GM18870 (cell line): ENCODE results near the gene MFAP2.

Experiments used
- ATAC-seq: cut with Tn5 transposase; IDR thresholded peaks from one replicate; pipeline ENCODE4 v1.9.1; 2021; ENCODE audit warnings: moderate library complexity; ENCODE audit not compliant: unreplicated experiment

Gene MFAP2

GRCh38 chr1:16980473-16981268 is at the start of gene MFAP2:
TSS of gene MFAP2 (minus strand) at chr1:16980620. CDS start at chr1:16978273, 2,347 bp downstream.
- ATAC-seq, result no peak

GRCh38 chr1:17030206-17030605 is 49.8 kb upstream of the MFAP2 start:
- ATAC-seq, result no peak

- no peak for ATAC-seq
These were observed 48.3 kb upstream of the MFAP2 start for GRCh38 chr1:17028662-17029188.

GRCh38 chr1:17027900-17028299 is 47.5 kb upstream of the MFAP2 start:
- no peak for ATAC-seq

- ATAC-seq, result no peak
These were observed 47.0 kb upstream of the MFAP2 start for GRCh38 chr1:17027403-17027802.

DNA sequence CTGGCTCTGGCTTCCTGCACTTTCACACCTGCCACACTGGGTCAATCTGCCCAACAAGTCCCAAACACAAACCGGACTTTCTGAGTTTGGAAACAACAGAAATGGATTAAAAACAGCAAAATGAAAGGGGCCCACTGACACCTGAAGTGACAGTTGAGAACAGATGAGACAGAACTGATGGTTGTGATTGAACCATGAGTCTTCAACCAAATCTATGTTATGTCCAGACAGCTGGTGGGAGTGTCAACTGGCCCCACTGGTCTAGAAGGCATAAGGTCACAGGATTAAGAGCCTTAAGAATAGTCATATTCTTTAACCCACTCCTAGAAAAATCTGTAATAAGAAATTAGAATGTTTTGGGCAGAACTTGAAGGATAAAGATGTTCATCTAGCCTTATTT is 44.3 kb upstream of the MFAP2 start:
- ATAC-seq, result no peak

- no peak for ATAC-seq
These were observed 43.2 kb upstream of the MFAP2 start for GRCh38 chr1:17023573-17023972.

GRCh38 chr1:17023102-17023501 is 42.7 kb upstream of the MFAP2 start:
- no peak for ATAC-seq

DNA sequence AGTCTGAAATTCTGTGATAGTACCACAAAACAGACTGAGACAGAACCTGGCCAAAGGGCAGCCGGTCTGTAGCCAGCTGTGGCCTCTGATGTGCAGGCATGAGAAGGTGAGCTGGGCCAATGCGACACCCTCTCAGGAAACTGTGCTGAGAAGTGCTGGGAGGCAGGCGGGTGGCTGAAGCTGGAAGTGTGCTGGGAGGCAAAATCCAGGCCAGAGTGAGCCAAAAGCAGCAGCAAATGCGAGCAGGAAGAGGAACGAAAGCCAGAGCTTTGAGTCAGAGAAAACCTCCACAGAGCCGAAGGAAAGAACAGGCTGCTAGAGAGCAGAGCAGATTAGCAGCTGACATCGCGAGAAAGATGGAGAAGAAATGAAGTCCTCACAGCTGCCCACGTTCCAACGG is 41.5 kb upstream of the MFAP2 start:
- ATAC-seq, result no peak

- ATAC-seq, result no peak
These were observed 40.1 kb upstream of the MFAP2 start for GRCh38 chr1:17020502-17020901.

- ATAC-seq, result no peak
These were observed 38.4 kb upstream of the MFAP2 start for GRCh38 chr1:17018849-17019248.

GRCh38 chr1:17017435-17017834 is 37.0 kb upstream of the MFAP2 start:
- no peak for ATAC-seq

- ATAC-seq, result no peak
These were observed 35.9 kb upstream of the MFAP2 start for GRCh38 chr1:17016317-17016661.

GRCh38 chr1:17014671-17015567 is 34.5 kb upstream of the MFAP2 start:
- no peak for ATAC-seq

- ATAC-seq, result no peak
These were observed 33.3 kb upstream of the MFAP2 start for GRCh38 chr1:17013491-17014320.

DNA sequence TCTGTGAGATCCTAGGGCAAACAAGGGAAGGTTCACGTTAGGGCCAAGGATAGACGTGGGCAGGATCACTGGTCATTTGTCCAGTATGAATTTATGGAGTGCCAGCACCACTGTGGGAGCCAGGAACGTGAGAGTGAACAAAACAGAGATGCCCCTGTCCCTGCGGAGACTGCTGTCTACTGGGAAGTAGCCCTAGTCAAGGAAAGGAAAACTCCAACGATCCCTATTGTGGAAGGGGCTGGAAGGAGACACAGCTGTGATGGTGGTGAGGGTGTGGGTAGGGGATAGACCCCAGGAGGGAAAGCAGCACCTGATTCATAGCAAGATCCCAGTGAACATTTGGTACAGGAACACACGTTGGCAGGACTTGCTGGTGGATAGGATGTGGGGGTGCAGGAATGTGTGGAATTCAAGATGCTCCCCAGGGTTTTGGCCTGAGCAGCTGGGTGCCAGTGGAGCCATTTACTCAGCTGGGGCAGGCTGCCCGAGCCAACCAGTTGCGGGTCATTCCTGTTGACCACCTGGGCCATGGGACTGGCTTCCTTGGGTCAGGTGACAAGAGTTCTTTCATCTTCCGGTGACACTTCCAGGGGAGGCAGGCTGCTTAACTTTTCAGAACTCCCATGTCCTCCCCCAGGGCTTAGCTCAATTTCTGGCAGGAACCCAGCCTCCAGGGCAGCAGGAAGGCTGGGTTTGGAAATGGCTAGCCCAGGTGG is 32.5 kb upstream of the MFAP2 start:
- ATAC-seq, result no peak

DNA sequence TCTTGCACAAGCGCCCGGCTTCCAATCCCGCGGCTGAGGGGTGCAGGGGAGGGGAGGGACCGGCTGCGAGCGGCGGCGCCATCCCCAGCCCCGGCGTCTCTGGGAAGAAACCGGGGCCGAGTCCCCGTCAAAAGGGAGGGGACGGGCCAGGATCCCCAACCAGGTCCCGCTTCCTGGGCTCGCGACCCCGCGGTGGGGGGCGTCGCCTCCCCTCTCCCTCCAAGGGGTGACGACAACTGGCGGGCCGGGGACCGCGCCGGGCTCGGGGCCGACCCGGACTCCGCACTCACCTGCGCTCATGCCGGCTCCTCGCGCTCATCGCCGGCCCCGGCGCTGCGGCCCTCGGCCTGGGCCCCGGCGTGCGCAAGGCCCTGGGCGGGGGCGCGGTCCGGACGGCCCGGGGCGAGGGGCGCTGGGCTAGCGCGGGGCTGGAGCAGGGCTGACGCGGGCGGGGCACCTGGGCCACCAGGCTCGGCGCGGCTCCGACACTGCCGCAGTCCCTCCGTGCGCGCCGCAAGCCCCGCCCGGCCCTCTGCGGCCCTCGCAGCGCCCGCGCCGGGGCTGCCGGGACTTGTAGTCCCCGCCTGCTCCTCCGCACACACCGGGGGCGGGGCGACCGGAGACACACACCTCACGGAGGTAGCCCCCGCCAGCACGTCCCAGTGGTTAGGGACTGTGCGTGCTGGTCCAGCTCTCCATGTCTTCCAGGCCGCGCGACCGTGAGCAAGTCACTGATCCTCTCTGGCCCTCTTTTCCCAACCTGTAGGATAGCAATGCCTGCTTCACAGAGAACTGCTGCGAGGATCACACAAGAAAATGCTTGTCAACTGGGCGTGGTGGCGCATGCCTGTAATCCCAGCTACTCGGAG is 31.3 kb upstream of the MFAP2 start, which contains the start of gene ATP13A2:
Gene ATP13A2, minus strand, starts transcription at position 490 of the 869 bp plus-strand sequence. Its CDS starts 190 bp downstream, at position 300.
- no peak for ATAC-seq

DNA sequence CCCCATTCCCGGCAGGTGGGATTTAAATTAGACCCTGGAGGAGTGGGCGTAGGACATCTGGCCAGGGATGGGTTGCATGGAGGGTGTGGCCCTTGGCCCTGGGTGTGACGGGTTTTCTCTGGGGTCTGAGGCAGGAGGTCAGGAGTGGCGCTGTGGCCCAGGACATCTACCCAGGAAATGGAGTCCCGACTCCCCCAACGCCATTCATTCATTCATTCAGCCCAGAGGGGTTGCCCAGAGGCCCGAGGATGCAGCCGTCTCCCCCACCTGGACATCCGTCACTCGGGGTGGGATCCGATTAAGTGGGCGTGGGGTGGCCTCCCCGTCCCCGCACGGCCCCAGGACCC is 30.6 kb upstream of the MFAP2 start:
- no peak for ATAC-seq

- ATAC-seq, result no peak
These were observed 29.3 kb upstream of the MFAP2 start for GRCh38 chr1:17009706-17010105.
